ENCODE data around the gene CMKLR1. TPM values are rescaled to one million over a fixed set of nuclear protein-coding genes. Genes with fewer than 3 reads are reported as not detected.

The CMKLR1 gene, protein sequence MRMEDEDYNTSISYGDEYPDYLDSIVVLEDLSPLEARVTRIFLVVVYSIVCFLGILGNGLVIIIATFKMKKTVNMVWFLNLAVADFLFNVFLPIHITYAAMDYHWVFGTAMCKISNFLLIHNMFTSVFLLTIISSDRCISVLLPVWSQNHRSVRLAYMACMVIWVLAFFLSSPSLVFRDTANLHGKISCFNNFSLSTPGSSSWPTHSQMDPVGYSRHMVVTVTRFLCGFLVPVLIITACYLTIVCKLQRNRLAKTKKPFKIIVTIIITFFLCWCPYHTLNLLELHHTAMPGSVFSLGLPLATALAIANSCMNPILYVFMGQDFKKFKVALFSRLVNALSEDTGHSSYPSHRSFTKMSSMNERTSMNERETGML
- total RNA-seq = 0.11 TPM in 1 of 2 replicates, not detected in the other

DNA sequence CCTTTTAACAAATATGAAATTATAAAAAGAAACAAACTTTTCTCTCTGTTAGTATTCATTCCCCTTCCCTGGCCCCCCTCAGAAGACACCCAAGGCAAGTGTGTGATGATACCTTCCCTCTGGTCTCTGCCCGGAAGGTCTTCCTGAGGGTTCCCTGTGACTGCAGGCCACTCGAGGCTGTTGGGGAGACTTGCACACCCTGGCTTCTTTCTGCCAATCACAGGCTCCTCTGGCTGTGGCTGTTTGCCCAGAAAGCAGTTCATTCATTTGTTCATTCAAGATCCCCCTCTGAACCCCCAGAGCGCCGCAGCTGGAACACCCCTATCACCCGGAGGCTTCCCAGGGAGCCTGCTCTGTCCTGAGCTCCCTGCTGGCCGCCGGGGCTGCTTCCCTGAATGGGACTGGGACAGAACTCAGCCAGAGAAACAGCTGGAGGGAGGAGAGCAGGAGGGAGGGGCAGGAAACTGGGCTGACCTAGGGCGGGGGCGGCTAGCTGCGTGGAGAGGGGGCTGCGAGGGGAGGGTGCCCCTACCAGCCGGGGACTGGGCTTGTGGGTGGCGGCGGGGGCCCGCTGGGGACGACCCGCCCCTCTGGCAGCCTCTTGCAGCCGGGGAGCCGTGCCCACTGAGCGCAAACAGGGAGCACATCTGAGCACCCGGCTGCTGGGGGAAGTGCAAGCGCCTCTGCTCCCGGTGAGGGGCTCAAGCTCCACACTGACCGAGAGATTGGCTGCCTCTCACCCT lies at the start of gene CMKLR1:
TSS of gene CMKLR1 (minus strand) at position 397 of the 743 bp plus-strand sequence. CDS start 45,720 bp downstream, outside the sequence.

Other genes with a start within 250 kb of the CMKLR1 start
- gene WSCD2, start 210.0 kb downstream of the CMKLR1 start, total RNA-seq = not detected in 2 replicates
- 3.1 and 10.4 TPM in 2 replicates for gene FICD, start 176.0 kb upstream of the CMKLR1 start, total RNA-seq
- 38.8 and 51.4 TPM in 2 replicates for gene SART3, start 221.9 kb upstream of the CMKLR1 start, total RNA-seq
- 115 and 162 TPM in 2 replicates for gene ISCU, start 223.3 kb upstream of the CMKLR1 start, total RNA-seq